Urinary bladder (tissue), 4 donors: Measurements from ENCODE around the gene DDB1. TPM values are rescaled to one million over a fixed set of nuclear protein-coding genes. Genes with fewer than 3 reads are reported as not detected.
A peak's percentile ranks its signal among the peaks of the same experiment; 100 is the strongest.

Experiments
- DNase-seq: peaks from one replicate; pipeline ENCODE4 v3.0.0-alpha.2; 2015; ENCODE audit errors: extremely low spot score
- H3K27ac ChIP-seq: one replicate; pipeline ENCODE4 v1.5.1; 2013; ENCODE audit warnings: low read depth, mild to moderate bottlenecking, moderate library complexity
- H3K36me3 ChIP-seq: one replicate; pipeline ENCODE4 v1.6.1; 2013; ENCODE audit warnings: mild to moderate bottlenecking, moderate library complexity; ENCODE audit not compliant: insufficient read depth
- H3K4me1 ChIP-seq: one replicate; pipeline ENCODE4 v1.6.1; 2013; ENCODE audit warnings: mild to moderate bottlenecking, moderate library complexity; ENCODE audit not compliant: insufficient read depth
- H3K4me3 ChIP-seq: one replicate; pipeline ENCODE4 v1.5.1; 2013; ENCODE audit warnings: low read depth, low read length
- WGBS: extraction: QIAGEN DNeasy Blood & Tissue Kit; methylation state at CpG from one replicate; pipeline ENCODE4 v1.1.7; 2013; 5-methylcytosine and 5-hydroxymethylcytosine counted together
- polyA plus RNA-seq: library from polyadenylated mRNA; stranded (reverse); fragments of 200-250 nt; gene quantifications from one replicate; pipeline ENCODE4 v1.2.3, GENCODE V29; 2013
- total RNA-seq: library from RNA; depleted of rRNA; stranded (reverse); fragments of >200 nt; gene quantifications from one replicate; pipeline ENCODE4 v1.2.3, GENCODE V29; 2014
- donor health status: healthy with polysubstance abuse.
- donor health status: healthy.

The DDB1 gene
- total and polyA plus RNA-seq, 2 donors = 109 to 136 TPM

DNA sequence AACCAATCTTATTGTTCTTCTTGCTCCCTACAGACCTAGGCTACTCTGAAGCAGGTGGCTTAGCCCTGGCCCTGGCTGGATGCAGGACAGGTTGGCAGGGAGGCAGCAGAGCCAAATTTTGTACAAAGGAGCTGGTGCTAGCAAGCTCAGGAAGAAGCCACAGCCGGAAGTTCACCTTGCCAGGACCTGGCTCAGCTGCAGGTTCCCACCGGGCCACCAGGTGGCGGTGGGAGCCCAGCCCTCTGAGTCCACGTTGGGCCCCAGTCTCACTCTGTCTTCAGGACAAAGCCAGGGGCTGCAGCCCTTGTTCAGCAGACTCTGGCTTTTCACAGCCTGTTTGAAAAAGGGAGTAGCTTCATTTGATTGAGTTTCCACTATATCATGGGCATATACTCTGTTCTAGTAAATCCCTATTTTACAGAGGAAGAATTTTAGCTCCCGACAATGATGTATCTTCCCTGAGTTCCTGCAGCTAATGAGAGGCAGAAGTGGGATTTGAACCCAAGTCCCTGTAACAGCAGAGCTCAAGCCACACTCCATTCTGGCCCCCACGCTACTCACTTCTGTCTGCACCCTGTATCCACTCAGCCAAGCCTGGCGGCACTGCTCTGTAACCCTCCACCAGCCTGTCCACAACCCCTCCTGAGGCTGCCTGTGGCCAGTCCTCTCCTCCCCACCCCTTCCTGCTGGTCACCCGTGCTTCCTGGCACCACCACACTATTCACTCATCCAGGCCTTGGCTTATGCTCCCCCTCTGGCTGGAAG lies 3.4 kb upstream of the DDB1 start:
- WGBS = 30% methylated on average over 8 of the region's 8 CpGs
- Histone ChIP-seq H3K27ac (no peak overlapping the region), H3K4me1 (peaks cover 5% of the 10 kb centered on the region), H3K36me3 (no peaks in the 10 kb centered on the region), H3K4me3 (no peak overlapping the region)
- peak; percentile 40 for DNase-seq

DNA sequence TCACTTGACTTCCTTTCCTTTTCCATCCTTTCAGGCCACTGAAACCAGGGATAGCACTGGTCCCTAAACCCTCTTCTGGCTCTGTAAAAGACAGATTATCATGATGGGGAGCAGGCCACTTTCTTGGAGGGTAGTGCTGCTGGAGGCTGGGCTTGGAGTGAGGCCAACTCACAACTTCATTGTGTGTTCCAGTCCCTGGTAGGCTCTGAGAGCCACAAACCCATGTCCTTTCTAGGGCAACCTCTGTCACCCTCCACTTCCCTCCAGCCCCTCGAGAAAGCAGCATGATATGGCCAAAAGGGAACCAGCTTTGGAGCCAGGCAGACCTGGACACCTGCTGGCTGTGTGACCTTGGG lies 2.4 kb upstream of the DDB1 start:
- Histone ChIP-seq H3K4me1 (peaks cover 8% of the 10 kb centered on the region), H3K4me3 (no peak overlapping the region), H3K36me3 (no peaks in the 10 kb centered on the region), H3K27ac (no peak overlapping the region)
- WGBS = 60% methylated on average over 1 of the region's 1 CpG
- DNase-seq = no peak

DNA sequence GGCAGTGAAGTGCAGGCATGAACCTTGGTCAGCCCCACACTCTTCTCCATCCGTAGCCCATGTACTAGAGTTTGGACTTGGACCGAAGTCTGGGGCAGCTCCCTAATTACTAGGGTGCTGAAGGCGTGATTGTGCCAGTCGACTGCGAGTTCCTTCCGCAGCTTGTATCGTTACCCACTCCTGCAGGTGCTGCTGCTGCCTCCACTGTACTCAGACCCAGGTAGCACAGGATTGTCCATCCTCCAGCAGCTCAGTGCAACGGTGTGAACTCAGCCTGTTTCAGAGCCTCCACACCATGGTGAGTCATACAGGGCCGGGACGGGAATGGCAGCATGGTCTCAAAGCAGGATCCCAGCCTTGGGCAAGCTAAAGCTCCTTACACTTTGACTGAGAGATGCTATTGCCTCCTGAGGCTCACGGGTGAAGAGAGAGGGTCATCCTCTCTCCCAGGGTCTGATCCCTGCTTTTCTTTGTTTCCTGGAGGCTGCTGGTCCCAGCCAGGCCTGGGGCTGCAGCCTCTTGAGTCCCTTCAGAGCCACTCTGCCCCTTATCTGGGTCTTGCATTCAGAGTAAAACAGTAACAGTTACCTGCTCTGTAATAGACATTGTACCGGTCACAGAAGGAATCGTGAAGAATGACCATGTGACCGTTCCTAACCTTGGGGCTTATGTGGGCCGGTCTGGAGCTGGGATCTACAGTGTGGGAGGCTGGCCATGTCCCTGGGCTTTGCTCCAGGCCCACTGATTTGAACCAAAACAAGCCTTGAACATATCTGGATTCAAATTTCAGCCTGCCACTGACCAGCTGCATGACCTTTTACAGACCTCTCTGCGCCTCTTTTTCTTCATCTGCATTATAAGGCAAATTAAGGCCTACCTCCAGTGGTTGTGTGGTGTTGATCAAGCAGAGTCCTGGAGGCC lies 1.8 kb upstream of the DDB1 start:
- peaks cover 8% of the 10 kb centered on the region for H3K4me1 ChIP-seq
- H3K27ac ChIP-seq = no peak overlapping the region
- 75% methylated on average over 16 of the region's 16 CpGs for WGBS
- no peaks in the 10 kb centered on the region for H3K36me3 ChIP-seq
- no peak for DNase-seq
- no peak overlapping the region for H3K4me3 ChIP-seq

DNA sequence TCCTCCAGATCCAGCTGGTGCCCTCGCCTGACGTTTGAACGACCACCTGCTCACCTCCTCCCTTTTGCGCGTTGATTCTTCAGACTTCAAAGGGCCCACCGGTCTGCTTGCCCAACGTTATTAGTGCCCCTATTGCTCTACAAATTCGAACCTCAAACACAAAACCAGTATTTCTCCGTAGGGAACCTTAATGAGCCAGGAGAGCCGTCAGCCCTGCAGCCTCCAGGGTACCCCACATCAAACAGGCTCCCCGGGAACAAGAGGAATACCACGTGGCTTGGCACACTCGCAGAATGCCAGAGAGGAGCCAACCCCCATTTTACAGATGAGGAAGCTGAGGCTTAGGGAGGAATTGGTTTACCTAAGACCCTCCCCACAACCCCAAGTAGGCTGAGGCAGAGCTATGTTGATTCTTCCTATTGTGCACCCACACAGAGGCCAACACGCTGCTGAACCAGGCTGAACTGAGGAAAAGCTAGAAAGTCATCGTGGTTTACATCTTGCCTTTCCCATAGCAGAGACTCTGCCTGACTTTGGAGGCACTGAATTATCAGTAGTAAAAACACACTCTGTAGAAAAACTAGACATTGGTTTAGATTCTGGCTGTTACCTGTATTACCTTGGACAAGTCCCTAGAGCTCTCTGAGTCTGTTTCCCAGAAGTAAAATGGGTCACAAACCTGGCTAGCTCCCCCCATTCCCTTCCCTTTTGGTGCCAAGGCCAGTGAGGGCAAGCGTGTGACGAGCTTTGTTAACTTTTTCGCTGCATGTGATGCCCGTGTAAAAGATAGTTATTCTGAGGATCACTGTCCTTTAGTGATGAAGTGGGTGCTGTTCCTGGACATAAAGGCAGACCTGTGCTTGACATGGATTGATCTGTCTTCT lies 887 bp upstream of the DDB1 start:
- Histone ChIP-seq H3K4me1 (peaks cover 8% of the 10 kb centered on the region), H3K4me3 (peak overlapping the region; percentile 91), H3K27ac (peak overlapping the region; percentile 74), H3K36me3 (no peaks in the 10 kb centered on the region)
- 29% methylated on average over 19 of the region's 19 CpGs for WGBS
- no peak for DNase-seq

DNA sequence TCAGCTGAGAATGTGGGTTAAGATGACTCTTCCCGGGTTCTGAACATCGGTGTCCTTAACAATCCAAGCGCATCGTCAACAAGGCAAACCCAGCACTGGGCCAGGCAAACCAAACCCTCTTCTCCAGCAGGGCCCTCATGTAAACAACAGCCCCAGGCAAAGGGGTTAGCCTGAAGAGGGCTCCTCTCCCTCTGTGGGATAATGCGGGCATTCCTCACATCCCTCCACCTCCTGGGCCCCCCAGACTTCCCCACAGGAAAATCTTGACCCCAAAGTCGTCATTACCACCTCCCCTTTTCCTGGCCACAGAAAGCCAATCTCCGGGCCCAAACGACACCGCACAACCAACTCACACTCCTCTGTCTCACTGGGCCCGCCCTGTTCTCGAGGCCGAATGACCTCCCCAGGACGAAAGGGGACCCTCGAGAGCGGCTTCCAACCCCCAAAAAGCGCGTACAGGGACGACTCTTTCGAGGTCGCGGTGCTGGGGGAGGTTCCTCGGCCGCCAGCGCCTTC lies 566 bp downstream of the DDB1 start:
- Histone ChIP-seq H3K27ac (peak overlapping the region; percentile 76), H3K36me3 (no peaks in the 10 kb centered on the region), H3K4me1 (peaks cover 8% of the 10 kb centered on the region), H3K4me3 (peak overlapping the region; percentile 91)
- DNase-seq = no peak
- WGBS = under 1% methylated on average over 24 of the region's 24 CpGs

DNA sequence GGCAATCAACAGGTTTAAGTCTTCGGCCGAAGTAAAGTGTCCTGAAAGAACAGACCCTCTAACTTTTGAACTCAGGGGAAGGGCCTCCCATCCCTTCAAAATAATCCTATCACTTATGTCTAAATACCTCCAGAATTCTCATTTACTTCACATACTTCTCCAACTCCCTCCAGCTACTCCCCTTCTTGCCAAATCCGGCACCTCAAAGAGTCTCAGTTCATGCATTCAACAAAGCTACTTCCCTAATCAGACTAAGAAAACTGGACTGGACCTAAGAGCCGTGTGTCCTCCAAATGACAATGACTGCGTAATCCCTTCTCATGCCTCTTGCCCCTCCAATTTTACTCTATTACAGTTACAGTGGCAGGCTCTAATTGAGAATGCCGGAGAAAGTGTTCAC lies 1.3 kb downstream of the DDB1 start:
- no peak for DNase-seq
- Histone ChIP-seq H3K4me3 (peak overlapping the region; percentile 91), H3K36me3 (no peaks in the 10 kb centered on the region), H3K27ac (no peak overlapping the region), H3K4me1 (peaks cover 8% of the 10 kb centered on the region)
- 66% methylated on average over 6 of the region's 6 CpGs for WGBS

DNA sequence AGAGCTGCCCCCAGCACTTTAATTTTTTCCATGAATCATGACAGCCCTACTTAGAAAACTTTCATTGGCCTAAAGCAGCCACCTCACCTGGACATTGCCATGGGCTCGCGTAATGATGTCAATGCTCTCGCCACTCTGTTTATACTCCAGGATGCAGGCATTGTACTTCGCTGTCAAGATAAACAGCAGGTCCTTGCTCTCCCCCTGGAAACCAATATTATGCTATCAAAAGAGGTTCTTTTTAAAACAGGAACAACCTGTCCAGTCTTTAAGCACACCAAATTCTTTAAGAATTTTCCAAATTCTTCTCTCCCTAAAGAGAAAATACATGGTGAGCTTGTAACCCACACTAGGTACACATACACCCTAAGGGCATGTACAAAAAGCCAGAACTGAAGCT lies 3.0 kb downstream of the DDB1 start:
- Histone ChIP-seq H3K4me1 (peaks cover 8% of the 10 kb centered on the region), H3K27ac (no peak overlapping the region), H3K36me3 (no peaks in the 10 kb centered on the region), H3K4me3 (no peak overlapping the region)
- 91% methylated on average over 4 of the region's 4 CpGs for WGBS
- DNase-seq = no peak

DNA sequence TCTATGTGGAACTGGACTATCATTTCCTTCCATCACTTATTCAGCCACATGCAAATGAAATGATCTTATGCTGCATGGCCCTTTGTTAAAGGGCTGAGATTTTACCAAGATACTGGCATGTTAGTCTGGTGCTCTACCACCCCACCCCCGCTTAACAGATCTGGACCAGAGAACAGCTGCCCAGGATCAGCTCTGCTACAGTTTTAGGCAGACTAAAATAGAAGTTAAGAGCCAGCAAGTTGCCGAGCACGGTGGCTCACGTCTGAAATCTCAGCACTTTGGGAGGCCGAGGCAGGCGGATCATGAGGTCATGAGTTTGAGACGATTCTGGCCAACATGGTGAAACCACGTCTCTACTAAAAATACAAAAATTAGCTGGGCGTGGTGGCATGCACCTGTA lies 4.6 kb downstream of the DDB1 start:
- Histone ChIP-seq H3K4me3 (no peak overlapping the region), H3K36me3 (no peaks in the 10 kb centered on the region), H3K27ac (no peak overlapping the region), H3K4me1 (peaks cover 8% of the 10 kb centered on the region)
- DNase-seq = no peak
- 83% methylated on average over 9 of the region's 9 CpGs for WGBS

DNA sequence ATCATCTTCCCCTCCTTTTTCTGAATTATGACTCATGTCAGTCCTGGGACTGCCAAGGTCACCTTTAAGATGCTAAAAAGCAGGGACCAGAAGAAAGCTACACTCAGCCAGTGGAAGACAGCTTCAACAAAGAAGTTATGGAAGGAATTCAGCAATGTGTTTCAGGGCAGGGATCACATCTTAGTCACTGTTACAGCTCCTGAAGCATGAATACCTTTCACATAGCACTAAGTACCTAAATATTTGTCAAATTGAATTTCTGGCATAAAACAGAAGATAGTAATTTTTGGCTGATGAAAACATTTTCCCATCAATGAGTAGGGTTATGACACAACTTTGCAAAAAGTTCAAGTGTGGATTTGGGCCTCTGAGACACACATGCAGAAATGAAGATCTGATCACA lies 5.2 kb downstream of the DDB1 start:
- no peak overlapping the region for H3K4me3 ChIP-seq
- peaks cover 8% of the 10 kb centered on the region for H3K4me1 ChIP-seq
- H3K36me3 ChIP-seq = peaks cover 3% of the 10 kb centered on the region
- H3K27ac ChIP-seq = no peak overlapping the region
- DNase-seq = no peak

DNA sequence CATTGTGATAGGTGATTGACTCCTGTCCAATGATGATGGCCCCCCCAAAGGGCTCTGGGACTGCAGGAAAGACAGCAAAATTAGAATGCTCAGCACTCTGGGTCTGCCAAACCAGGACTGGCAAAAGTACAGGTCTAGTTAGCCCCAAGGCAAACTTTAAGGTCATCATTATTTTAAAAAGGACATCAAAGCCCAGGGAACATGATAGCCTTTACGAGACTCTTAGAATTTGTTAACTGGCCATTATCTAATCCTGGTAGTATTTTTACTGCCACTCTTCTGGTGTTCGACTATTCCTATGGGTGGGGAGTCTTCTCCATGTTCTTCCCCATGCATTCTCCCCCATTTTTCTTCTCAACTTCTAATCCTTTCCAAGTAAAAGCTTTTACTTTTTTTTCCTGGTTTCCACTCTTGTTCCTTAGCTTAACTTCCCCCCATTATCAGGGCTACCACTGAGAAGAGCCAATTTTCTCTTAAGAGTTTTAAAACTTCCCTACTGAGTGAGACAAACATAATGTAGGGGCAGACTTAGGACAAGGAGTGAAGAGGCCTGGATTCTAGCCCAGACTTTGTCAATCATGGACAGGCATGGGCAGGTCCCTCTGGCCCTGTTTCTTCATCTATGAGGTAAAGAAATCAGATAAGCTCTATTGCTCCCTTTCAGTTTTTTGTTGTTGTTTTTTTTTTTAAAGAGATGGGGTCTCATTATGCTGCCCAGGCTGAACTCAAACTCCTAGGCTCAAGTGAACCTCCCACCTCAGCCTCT lies 7.1 kb downstream of the DDB1 start:
- Histone ChIP-seq H3K4me1 (no peaks in the 10 kb centered on the region), H3K27ac (no peak overlapping the region), H3K4me3 (no peak overlapping the region), H3K36me3 (peaks cover 4% of the 10 kb centered on the region)
- DNase-seq = peak; percentile 28
- WGBS = 41% methylated on average over 2 of the region's 2 CpGs

DNA sequence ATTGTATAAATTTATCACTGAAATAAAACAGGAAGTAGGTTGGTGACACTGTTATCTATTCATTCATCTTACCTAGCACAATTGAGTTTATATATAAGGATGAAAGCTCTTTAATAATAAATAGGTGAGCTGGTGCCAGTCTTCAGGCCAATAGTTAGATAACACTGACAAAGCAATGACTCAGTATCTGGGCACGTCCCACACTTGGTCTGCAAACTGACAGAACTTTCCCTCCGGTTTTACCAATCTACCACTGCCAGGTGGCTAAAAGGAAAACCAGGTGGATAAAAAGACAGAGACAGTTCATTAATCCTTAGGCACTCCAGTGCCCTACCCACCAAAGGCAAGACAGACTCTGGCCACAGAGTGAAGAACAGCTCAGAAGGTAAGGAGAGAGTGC lies 17.6 kb downstream of the DDB1 start:
- Histone ChIP-seq H3K4me3 (no peak overlapping the region), H3K4me1 (no peaks in the 10 kb centered on the region), H3K27ac (no peak overlapping the region), H3K36me3 (peaks cover 4% of the 10 kb centered on the region)
- no peak for DNase-seq
- WGBS = 80% methylated on average over 2 of the region's 2 CpGs

DNA sequence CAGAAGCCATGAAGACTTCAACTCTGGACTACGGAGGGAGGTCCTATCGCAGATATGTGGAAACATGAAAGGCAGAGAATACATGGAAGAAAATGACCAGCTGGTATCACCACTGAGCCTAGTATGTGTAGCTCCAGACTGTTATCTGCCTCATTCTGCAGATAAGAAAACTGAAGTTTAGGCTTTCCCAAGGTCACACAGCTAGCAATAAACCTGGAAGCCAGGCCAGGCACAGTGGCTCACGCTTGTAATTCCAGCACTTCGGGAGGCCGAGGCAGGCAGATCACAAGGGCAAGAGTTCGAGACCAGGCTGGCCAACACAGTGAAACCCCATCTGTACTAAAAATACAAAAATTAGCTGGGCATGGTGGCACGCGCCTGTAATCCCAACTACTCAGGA lies 22.2 kb downstream of the DDB1 start:
- Histone ChIP-seq H3K4me3 (no peak overlapping the region), H3K4me1 (no peaks in the 10 kb centered on the region), H3K36me3 (peaks cover 4% of the 10 kb centered on the region), H3K27ac (no peak overlapping the region)
- DNase-seq = no peak
- WGBS = 84% methylated on average over 8 of the region's 8 CpGs

DNA sequence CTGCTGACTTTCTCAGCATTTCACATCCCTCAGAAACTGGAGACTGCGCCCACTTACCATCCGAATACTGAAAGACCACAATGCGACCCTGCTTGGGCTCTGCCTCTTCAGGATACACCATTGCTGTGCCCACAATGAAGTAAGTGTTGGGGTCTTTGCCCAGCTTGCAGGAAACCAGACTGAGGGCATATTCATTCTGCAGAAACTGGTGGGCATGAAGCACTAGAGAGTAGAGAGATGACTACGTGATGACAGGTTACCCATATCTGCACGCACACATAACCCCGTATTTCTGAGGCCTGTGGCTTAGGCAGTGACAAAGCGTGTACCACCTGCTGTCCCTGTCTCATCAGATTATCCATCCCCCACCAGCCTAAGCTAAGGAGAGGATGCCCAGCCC lies 23.2 kb downstream of the DDB1 start:
- Histone ChIP-seq H3K27ac (no peak overlapping the region), H3K4me1 (no peaks in the 10 kb centered on the region), H3K4me3 (no peak overlapping the region), H3K36me3 (no peaks in the 10 kb centered on the region)
- DNase-seq = no peak
- 92% methylated on average over 7 of the region's 7 CpGs for WGBS
